Epithelial cell of proximal tubule (primary cell): Measurements from ENCODE around the gene MYBPC3. TPM values are rescaled to one million over a fixed set of nuclear protein-coding genes. Genes with fewer than 3 reads are reported as not detected.

Source experiments
- DNase-seq: peaks from one replicate; pipeline ENCODE4 v3.0.0-alpha.2; 2011; ENCODE audit warnings: low read depth
- H3K4me3 ChIP-seq: 2 replicates; pipeline ENCODE4 v1.5.1; 2011; ENCODE audit warnings: low read depth, mild to moderate bottlenecking, low read length
- total RNA-seq: library from RNA; depleted of rRNA; stranded (reverse); fragments of >200 nt; gene quantifications from 2 replicates; pipeline ENCODE4 v1.2.3, GENCODE V29; 2015
- TF ChIP-seq, protein P1 (sequence below): conservative IDR thresholded peaks from 2 replicates; pipeline ENCODE4 v1.5.1; 2012; ENCODE audit warnings: low read depth, mild to moderate bottlenecking, low read length

The MYBPC3 gene
- total RNA-seq, 1 donor from 2014 or later, result not detected

DNA sequence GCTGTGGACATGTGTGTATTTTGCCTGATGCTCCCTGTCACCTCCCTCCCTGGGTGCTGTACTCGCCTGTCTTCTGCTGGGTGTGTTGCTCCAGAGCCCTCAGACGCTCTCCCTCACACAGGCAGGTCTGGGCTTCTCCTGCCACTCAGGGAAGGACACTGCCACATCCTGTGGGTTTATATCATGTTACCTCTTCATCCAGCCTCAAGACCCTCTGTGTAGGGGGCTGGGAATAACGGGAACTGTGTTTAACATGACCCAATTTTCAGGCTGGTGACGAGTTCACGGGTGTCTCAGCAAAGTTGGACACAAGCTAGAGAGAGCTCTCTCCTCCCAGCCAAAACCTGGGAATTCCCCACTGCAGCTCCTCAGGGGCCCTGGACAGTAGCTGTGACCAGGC, 24.6 kb downstream of the MYBPC3 start:
- TF ChIP-seq, protein P1, sequence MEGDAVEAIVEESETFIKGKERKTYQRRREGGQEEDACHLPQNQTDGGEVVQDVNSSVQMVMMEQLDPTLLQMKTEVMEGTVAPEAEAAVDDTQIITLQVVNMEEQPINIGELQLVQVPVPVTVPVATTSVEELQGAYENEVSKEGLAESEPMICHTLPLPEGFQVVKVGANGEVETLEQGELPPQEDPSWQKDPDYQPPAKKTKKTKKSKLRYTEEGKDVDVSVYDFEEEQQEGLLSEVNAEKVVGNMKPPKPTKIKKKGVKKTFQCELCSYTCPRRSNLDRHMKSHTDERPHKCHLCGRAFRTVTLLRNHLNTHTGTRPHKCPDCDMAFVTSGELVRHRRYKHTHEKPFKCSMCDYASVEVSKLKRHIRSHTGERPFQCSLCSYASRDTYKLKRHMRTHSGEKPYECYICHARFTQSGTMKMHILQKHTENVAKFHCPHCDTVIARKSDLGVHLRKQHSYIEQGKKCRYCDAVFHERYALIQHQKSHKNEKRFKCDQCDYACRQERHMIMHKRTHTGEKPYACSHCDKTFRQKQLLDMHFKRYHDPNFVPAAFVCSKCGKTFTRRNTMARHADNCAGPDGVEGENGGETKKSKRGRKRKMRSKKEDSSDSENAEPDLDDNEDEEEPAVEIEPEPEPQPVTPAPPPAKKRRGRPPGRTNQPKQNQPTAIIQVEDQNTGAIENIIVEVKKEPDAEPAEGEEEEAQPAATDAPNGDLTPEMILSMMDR, result no peak
- DNase-seq, result no peak
- H3K4me3 ChIP-seq, result no peak overlapping the region

DNA sequence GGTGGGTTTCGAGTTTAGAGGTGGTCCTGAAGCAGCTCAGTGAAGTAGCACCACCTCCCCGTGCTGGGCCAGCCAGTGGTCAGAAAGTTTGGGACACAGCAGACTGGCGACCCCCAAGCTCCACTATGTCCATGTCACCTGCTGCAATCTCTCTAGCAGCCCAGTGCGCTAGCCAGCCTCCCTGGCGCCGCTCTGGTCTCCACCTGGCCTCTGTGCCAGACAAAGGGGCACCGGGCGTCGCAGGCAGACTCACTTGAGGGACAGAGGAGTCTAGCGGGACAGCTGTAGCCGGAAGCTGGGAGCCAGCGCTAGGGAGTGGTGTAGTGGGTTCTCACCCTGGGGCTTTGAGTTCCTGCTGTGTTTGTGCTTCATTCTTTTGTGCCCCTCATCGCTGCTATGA, 25.5 kb downstream of the MYBPC3 start:
- H3K4me3 ChIP-seq, result no peak overlapping the region
- DNase-seq, result no peak
- TF ChIP-seq, protein P1, result no peak

DNA sequence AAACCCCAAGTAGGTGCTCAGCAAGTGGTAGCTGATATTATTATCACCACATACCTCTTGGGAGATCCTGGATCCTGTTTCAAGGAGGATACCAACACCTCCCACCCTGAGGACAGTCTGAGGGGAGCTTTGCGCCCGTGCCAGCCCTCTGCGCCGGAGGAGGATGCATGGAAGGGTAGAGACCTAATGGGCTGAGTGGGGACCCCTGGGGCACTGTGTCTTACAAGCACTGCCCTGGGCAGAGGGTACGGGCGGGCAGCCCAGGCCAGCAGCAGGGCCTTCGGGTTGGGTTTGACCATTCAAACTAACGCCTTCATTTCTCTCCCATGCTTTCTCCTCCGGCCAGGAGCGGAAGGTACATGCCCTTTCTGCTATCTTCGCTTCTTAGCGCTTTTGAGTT, 26.3 kb downstream of the MYBPC3 start:
- TF ChIP-seq, protein P1, result no peak
- no peak for DNase-seq
- no peak overlapping the region for H3K4me3 ChIP-seq

DNA sequence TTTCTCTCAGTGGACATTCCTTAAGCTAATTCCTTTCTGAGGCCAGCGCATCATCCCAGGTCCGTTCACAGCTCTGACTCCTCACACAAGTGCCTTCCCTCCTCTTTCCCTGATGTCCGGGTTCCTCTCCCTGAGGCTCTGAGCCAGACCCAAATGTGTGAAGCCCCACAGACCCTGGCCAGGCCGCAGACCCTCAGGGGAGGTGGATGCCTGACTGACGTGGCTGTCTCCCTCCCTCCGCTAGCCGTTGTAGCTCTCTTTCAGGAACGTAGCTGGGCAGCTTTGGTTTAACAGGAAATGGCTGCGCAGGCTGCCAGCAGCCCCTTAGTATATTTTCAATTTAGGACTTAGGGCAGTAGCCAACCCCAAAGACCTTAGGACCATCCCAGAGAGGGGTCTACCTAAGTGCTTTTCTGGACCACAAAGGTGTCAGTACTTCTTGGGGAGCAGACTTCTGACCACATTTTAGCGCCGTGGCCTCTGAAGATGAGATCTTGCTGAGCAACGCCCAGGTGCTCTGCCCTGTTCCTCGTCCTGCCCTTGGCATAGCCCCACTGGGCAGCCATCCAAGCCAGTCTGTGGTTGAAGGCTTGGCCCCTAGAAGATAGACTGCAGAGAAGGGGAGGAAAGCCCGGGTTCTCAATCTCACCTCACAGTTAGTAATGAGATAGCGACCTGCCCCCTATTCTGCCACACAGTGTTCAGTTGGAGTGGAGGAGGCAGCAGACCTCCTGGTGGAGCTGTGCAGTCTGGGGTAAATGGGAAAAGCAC, 27.0 kb downstream of the MYBPC3 start:
- H3K4me3 ChIP-seq, result no peak overlapping the region
- TF ChIP-seq, protein P1, result no peak
- DNase-seq, result no peak

DNA sequence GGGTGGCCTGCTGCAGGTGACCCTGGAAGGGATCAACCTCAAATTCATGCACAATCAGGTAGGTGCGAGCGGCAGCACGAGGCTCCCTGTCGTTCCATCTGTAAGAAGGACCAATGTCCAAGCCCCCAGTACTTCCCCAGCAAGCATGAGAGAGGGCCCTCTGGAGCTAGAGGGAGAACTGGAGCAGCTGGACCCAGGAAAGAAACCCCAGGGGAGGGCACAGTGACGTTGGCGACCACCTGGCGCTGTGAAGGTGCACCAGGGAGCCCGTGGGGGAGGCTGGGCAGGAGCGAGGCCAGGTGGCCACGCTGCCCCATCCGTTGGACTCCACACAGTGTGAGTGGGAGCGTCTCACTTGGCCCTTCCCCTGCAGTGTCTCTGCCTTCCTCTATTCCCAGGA, 28.0 kb downstream of the MYBPC3 start:
- no peak overlapping the region for H3K4me3 ChIP-seq
- TF ChIP-seq, protein P1, result no peak
- no peak for DNase-seq

DNA sequence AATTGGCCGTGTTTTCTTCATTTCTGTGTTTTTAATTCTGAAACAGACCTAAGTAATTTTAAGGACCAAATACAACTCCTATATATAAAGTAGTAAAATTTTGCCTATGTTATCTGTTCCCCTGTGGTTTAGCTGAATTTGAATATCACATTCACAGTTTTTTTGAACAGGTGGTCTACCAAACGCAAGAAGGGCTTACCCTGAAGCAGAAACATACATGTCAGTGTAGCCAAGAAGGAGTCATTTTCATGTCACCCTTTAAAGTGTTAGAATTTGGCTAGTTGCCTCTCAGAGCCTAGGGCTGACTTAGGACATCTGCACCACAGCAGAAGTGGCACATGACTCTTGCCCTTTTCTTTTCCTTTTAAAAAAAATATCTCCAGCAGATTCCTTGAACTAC, 34.3 kb downstream of the MYBPC3 start:
- DNase-seq, result no peak

More for the DNA sequence above, 34.3 kb downstream of the MYBPC3 start:
- no peak overlapping the region for H3K4me3 ChIP-seq
- TF ChIP-seq, protein P1, result no peak
